HCT116 (cell line): ENCODE data around the gene SCO1. TPM values are rescaled to one million over a fixed set of nuclear protein-coding genes. Genes with fewer than 3 reads are reported as not detected.
"Not testable (repeated sequence)": the region's sequence is repeated elsewhere in the genome, so short reads cannot be mapped to it uniquely, and the experiment has no call there.

Experiments used
- ATAC-seq: fragments of 200-7000 bp; cut with Tn5 transposase; 2 replicates; pipeline ENCODE4 v1.9.1; 2020; ENCODE audit warnings: mild to moderate bottlenecking, moderate library complexity
- BruUV-seq: library from RNA; stranded (reverse); fragments of 400-500 nt; replicated peaks from 2 replicates; lab custom pipeline; 2021; lab: Mats Ljungman, UMichigan
- CTCF ChIA-PET: fragments of 300-600 bp; sonication (Branson Sonifier 250); formaldehyde crosslinking; loops from one replicate; lab custom pipeline; 2021; ENCODE audit warnings: antibody characterized with exemption; lab: Charles Lee
- POLR2A ChIA-PET: fragments of 300-600, 350-600 bp; sonication (Branson Sonifier 250); formaldehyde crosslinking; loops from one replicate; lab custom pipeline; 2021; ENCODE audit warnings: antibody characterized with exemption; lab: Charles Lee
- RAD21 ChIA-PET, 2 experiments: fragments of 300-600 bp; sonication (Branson Sonifier 250); formaldehyde crosslinking; loops; one replicate each; lab custom pipeline; 2023; ENCODE audit warnings: low total read pairs in 2 of 2; ENCODE audit not compliant: uncharacterized antibody in 2 of 2, unreplicated experiment in 2 of 2, low non-redundant PET in 1 of 2; lab: Charles Lee
- DNase-seq: peaks from one replicate; pipeline ENCODE4 v3.0.0-alpha.2; 2010; ENCODE audit warnings: low read depth, low spot score
- H2AFZ ChIP-seq: fragments of 200-600 bp; shearing (Covaris generic), sonication (generic); 2 replicates; pipeline ENCODE4 v1.6.1; 2017; ENCODE audit warnings: low read depth, mixed run types, mixed read lengths, antibody characterized with exemption, low read length; ENCODE audit not compliant: poor library complexity, severe bottlenecking
- H3K27ac ChIP-seq: 2 replicates; pipeline ENCODE4 v1.5.1; 2012; ENCODE audit warnings: low read depth, low read length
- H3K27me3 ChIP-seq: fragments of 200-600 bp; sonication (generic); 2 replicates; pipeline ENCODE4 v1.6.1; 2016; ENCODE audit warnings: mixed run types, low read length, mixed read lengths; ENCODE audit not compliant: insufficient read depth
- H3K36me3 ChIP-seq, 2 experiments: fragments of 200-500 bp in 1 of 2; fragments of 200-600 bp in 1 of 2; sonication (Bioruptor generic) in 1 of 2; sonication (generic) in 1 of 2; 2 replicates each; pipeline versions ENCODE4 v1.5.1 to v1.6.1; 2014 to 2016; ENCODE audit warnings: low read length in 2 of 2, inconsistent platforms in 1 of 2, mixed read lengths in 1 of 2, mixed run types in 1 of 2; ENCODE audit not compliant: insufficient read depth in 2 of 2, control insufficient read depth in 1 of 2
- H3K4me1 ChIP-seq, 2 experiments: fragments of 200-600 bp in 1 of 2; sonication (generic) in 1 of 2; 2 replicates each; pipeline versions ENCODE4 v1.5.1 to v1.6.1; 2012 to 2017; ENCODE audit warnings: low read length in 2 of 2, inconsistent platforms in 1 of 2, mild to moderate bottlenecking in 1 of 2, mixed read lengths in 1 of 2, mixed run types in 1 of 2, moderate library complexity in 1 of 2; ENCODE audit not compliant: insufficient read depth in 2 of 2, control insufficient read depth in 1 of 2
- H3K4me2 ChIP-seq: fragments of 200-600 bp; sonication (generic); 2 replicates; pipeline ENCODE4 v1.6.1; 2017; ENCODE audit warnings: mixed run types, low read length, mixed read lengths
- H3K4me3 ChIP-seq, 2 experiments: fragments of 200-600 bp in 1 of 2; sonication (generic) in 1 of 2; replicated peaks in 1 of 2; 2 replicates each; pipeline ENCODE4 v1.5.1; 2011 to 2016; ENCODE audit warnings: low read length in 2 of 2, control low read depth in 1 of 2, low read depth in 1 of 2, mild to moderate bottlenecking in 1 of 2, mixed read lengths in 1 of 2, mixed run types in 1 of 2
- H3K79me2 ChIP-seq: fragments of 200-600 bp; sonication (generic); 2 replicates; pipeline ENCODE4 v1.6.1; 2017; ENCODE audit warnings: mild to moderate bottlenecking, mixed run types, low read length, moderate library complexity, mixed read lengths; ENCODE audit not compliant: insufficient read depth
- H3K9ac ChIP-seq: fragments of 200-600 bp; sonication (generic); 2 replicates; pipeline ENCODE4 v1.6.1; 2016; ENCODE audit warnings: low read length, mixed read lengths
- H3K9me2 ChIP-seq: fragments of 200-600 bp; sonication (generic), shearing (Covaris generic); 2 replicates; pipeline ENCODE4 v1.6.1; 2017; ENCODE audit warnings: mixed run types, mild to moderate bottlenecking, moderate library complexity; ENCODE audit not compliant: insufficient read depth
- H3K9me3 ChIP-seq, 2 experiments: fragments of 200-500 bp in 1 of 2; fragments of 200-600 bp in 1 of 2; sonication (Bioruptor generic) in 1 of 2; sonication (generic) in 1 of 2; 2 replicates each; pipeline ENCODE4 v1.6.1; 2014 to 2017; ENCODE audit warnings: low read length in 2 of 2, mixed read lengths in 2 of 2, inconsistent platforms in 1 of 2, low read depth in 1 of 2, mild to moderate bottlenecking in 1 of 2, mixed run types in 1 of 2, moderate library complexity in 1 of 2; ENCODE audit not compliant: control insufficient read depth in 1 of 2, insufficient read depth in 1 of 2
- H4K20me1 ChIP-seq: fragments of 200-600 bp; sonication (generic), shearing (Covaris generic); 2 replicates; pipeline ENCODE4 v1.6.1; 2017; ENCODE audit warnings: mixed run types, mild to moderate bottlenecking, moderate library complexity; ENCODE audit not compliant: insufficient read depth
- CBX3 ChIP-seq: IDR thresholded peaks from 2 replicates; pipeline ENCODE4 v1.6.1; 2012; ENCODE audit warnings: low read depth
- EGR1 ChIP-seq: IDR thresholded peaks from 2 replicates; pipeline ENCODE4 v1.6.1; 2012; ENCODE audit warnings: low read depth
- ELF1 ChIP-seq: IDR thresholded peaks from 2 replicates; pipeline ENCODE4 v1.6.1; 2012; ENCODE audit warnings: low read depth, borderline replicate concordance
- EZH2phosphoT487 ChIP-seq: fragments of 200-600 bp; IDR thresholded peaks from 2 replicates; pipeline ENCODE4 v1.6.1; 2018; ENCODE audit warnings: antibody characterized with exemption, borderline replicate concordance
- POLR2A ChIP-seq: IDR thresholded peaks from 2 replicates; pipeline ENCODE4 v1.7.0; 2011; ENCODE audit warnings: borderline replicate concordance; ENCODE audit not compliant: insufficient read depth, insufficient read length; ENCODE audit errors: extremely low read depth
- RAD21 ChIP-seq: IDR thresholded peaks from 2 replicates; pipeline ENCODE4 v1.6.1; 2012; ENCODE audit warnings: low read depth, mild to moderate bottlenecking
- SP1 ChIP-seq: IDR thresholded peaks from 2 replicates; pipeline ENCODE4 v1.6.1; 2012; ENCODE audit warnings: low read depth
- TCF7L2 ChIP-seq: IDR thresholded peaks from 2 replicates; pipeline ENCODE4 v1.7.0; 2011; ENCODE audit warnings: borderline replicate concordance, inconsistent platforms; ENCODE audit not compliant: insufficient read depth, insufficient read length; ENCODE audit errors: extremely low read depth
- ZBTB33 ChIP-seq: IDR thresholded peaks from 2 replicates; pipeline ENCODE4 v1.6.1; 2011; ENCODE audit warnings: mild to moderate bottlenecking, low read length, moderate library complexity; ENCODE audit not compliant: insufficient replicate concordance; ENCODE audit errors: extremely low read depth
- ZNF274 ChIP-seq: fragments of 200-500 bp; sonication (Bioruptor generic); IDR thresholded peaks from 2 replicates; pipeline ENCODE4 v1.6.1; 2014; ENCODE audit warnings: mild to moderate bottlenecking, low read depth, low read length, inconsistent platforms
- intact Hi-C: fragments of 100-400 bp; cut with micrococcal nuclease; formaldehyde crosslinking; loops from 2 replicates; pipeline ENCODE4 v1.10.0; 2022
- total RNA-seq: library from RNA; stranded (reverse); gene quantifications from one replicate; pipeline ENCODE4 v1.2.1, GENCODE V29; 2021; ENCODE audit not compliant: unreplicated experiment
- TF ChIP-seq, protein P1 (sequence below), 3 experiments: fragments of 200-600 bp in 1 of 3; sonication (generic) in 1 of 3; IDR thresholded peaks in 2 of 3; conservative IDR thresholded peaks in 1 of 3; 2 replicates each; pipeline ENCODE4 v1.5.1; 2012 to 2017; ENCODE audit warnings: low read depth in 2 of 3, low read length in 2 of 3, antibody characterized with exemption in 1 of 3, borderline replicate concordance in 1 of 3, control low read depth in 1 of 3, mild to moderate bottlenecking in 1 of 3, mixed read lengths in 1 of 3, mixed run types in 1 of 3, moderate library complexity in 1 of 3; ENCODE audit not compliant: insufficient read depth in 1 of 3

SCO1 gene
- total RNA-seq, 1 experiment from 2014 or later = 35.8 TPM

DNA sequence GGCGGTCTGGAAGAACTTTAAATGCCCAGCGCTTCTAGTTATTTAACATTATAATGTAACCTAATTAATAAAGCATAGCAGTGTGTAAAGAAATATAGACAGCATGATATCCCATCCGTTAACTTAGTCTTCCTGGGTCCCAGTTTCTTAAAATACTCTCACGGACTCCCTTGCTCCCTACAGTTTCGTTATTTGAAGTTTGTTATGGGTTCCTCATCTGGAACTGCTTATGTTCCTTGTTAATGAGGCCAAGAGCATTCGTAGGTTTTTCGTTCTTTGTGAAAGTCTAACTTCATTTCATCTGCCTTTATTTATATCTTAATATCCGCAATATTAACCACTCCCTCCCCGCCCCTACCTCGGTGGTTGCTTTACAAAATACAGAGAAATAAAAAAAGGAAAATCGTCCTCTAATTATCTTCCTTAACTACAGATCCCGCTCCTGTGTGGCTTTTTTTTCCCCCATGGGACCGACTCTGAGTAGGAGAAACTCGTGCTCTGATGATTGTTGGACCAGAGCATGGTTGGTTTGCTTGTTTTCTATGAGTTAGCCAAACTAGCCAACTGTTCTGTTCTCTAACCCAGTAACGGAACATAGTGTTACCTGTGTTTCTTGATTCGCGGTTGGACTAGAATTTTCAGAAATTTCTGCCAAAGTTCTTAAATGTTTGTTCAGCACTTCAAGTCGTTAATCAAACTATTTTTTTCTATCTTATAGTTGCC is 924 bp upstream of the SCO1 start:
- ChIA-PET POLR2A (no interaction called here), CTCF (no interaction called here), RAD21 (no interaction called here)
- H3K27ac ChIP-seq = peak overlapping the region; percentile 65
- peak overlapping the region; percentile 93 to 97 for H3K4me3 ChIP-seq
- peaks cover 59% of the 10 kb centered on the region for H3K79me2 ChIP-seq
- H2AFZ ChIP-seq = peak overlapping the region; percentile 6
- TF ChIP-seq SP1 (no peak), CBX3 (no peak), EGR1 (no peak), ZNF274 (no peak), POLR2A (no peak), TCF7L2 (no peak), EZH2phosphoT487 (no peak), ELF1 (no peak), RAD21 (no peak), ZBTB33 (no peak)
- TF ChIP-seq, protein P1, sequence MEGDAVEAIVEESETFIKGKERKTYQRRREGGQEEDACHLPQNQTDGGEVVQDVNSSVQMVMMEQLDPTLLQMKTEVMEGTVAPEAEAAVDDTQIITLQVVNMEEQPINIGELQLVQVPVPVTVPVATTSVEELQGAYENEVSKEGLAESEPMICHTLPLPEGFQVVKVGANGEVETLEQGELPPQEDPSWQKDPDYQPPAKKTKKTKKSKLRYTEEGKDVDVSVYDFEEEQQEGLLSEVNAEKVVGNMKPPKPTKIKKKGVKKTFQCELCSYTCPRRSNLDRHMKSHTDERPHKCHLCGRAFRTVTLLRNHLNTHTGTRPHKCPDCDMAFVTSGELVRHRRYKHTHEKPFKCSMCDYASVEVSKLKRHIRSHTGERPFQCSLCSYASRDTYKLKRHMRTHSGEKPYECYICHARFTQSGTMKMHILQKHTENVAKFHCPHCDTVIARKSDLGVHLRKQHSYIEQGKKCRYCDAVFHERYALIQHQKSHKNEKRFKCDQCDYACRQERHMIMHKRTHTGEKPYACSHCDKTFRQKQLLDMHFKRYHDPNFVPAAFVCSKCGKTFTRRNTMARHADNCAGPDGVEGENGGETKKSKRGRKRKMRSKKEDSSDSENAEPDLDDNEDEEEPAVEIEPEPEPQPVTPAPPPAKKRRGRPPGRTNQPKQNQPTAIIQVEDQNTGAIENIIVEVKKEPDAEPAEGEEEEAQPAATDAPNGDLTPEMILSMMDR (IDR thresholded peaks at IDR 0.05 in 2 of 3, conservative IDR thresholded peaks at IDR 0.05 in 1 of 3; ENCODE audit: borderline replicate concordance in 1 of 3, insufficient read depth in 1 of 3, low read depth in 2 of 3, low read length in 2 of 3) = no peak
- no peak for ATAC-seq
- H3K36me3 ChIP-seq = peaks cover 15 to 18% of the 10 kb centered on the region in 2 experiments; a peak in 3 of 4 replicates
- intact Hi-C loops = no loop called here
- H3K4me1 ChIP-seq = peaks cover 8 to 20% of the 10 kb centered on the region in 2 experiments; a peak in 3 of 4 replicates
- DNase-seq = no peak
- H3K9me2 ChIP-seq = no peaks in the 10 kb centered on the region
- BruUV-seq = TSS peak; percentile 72
- H3K9me3 ChIP-seq = no peaks in the 10 kb centered on the region
- H4K20me1 ChIP-seq = no peaks in the 10 kb centered on the region
- peak overlapping the region; percentile 95 for H3K9ac ChIP-seq
- peak overlapping the region; percentile 67 for H3K4me2 ChIP-seq
- H3K27me3 ChIP-seq = no peaks in the 10 kb centered on the region

DNA sequence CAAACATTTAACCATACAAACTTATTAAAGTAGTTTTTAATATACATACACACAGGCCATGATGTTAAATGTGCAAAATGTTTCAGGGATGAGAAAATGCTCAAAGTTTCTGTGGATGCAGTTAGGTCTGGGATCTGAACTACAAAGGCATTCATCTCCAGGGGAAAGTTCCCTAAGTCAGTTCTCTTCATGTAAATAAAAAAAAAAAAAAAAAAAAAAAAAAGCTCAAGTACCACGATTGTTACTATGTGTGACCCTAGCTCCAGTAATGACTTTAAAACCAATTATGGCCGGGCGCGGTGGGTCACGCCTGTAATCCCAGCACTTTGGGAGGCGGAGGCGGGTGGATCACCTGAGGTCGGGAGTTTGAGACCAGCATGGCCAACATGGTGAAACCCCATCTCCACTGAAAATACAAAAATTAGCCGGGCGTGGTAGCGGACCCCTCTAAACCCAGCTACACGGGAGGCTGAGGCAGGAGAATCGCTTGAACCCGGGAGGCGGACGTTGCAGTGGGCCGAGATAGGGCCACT is 1.4 kb downstream of the SCO1 start:
- H3K27ac ChIP-seq, POLR2A ChIA-PET: not testable (repeated sequence)
- CTCF ChIA-PET = interaction anchor here (1.1 kb wide), 1 partner anchor 12 kb away, joined by 5 read pairs; no protein-coding TSS in a partner anchor

More for the DNA sequence above, 1.4 kb downstream of the SCO1 start:
- H4K20me1 ChIP-seq, BruUV-seq, ATAC-seq, H3K9me2 ChIP-seq, RAD21 ChIA-PET, H3K9me3 ChIP-seq, DNase-seq, H3K27me3 ChIP-seq, H2AFZ ChIP-seq, intact Hi-C loops: not testable (repeated sequence)
- peak overlapping the region; percentile 67 for H3K4me2 ChIP-seq
- peak overlapping the region; percentile 93 to 97 for H3K4me3 ChIP-seq
- peaks cover 76% of the 10 kb centered on the region for H3K79me2 ChIP-seq
- H3K9ac ChIP-seq = peak overlapping the region; percentile 95
- H3K36me3 ChIP-seq = peaks cover 33 to 37% of the 10 kb centered on the region in 2 experiments
- peaks cover 8 to 14% of the 10 kb centered on the region in 2 experiments; a peak in 3 of 4 replicates for H3K4me1 ChIP-seq
